Ramos (cell line): ENCODE measurements around the gene UBAC2.

ENCODE experiments used
- in situ Hi-C: fragments of 300-500 bp; cut with MboI; formaldehyde crosslinking; loops from one replicate; pipeline ENCODE4 v1.14.3; 2022; ENCODE audit warnings: low sequenced_read_pairs; ENCODE audit not compliant: unreplicated experiment

The UBAC2 gene

DNA sequence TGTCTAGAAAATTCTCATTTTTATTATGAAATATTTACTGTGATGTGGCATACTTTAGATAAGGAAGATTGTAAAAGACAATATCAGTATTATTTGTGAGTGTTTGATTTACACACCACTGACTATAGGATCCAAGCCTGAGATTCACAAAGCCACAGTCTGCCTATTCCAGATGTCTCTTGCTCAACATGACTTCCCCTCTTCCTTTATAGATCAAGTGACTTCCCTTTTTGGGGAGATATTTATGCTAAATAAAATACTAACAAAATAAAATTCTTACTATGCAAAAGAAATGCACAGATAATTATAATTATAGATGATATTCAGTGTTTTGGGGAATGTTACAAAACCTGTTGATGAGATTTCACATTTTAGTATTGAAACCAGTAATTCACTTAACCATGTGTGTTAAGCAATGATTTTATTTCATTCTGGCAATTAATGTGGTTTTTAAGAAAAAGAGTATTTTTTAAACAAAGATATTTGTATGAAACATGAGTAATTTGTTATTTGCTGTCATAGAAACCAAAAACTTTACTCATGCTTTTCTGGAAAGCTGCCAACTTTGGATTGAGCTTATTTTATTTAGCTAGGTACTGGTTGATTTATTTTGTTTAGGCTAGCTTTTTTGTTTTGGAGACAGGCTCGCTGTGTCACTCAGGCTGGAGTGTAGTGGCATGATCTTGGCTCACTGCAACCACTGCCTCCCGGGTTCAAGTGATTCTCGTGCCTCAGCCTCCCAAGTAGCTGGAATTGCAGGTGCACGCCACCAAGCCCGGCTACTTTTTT lies 120.2 kb downstream of the UBAC2 start:
- in situ Hi-C loops = no loop called here

DNA sequence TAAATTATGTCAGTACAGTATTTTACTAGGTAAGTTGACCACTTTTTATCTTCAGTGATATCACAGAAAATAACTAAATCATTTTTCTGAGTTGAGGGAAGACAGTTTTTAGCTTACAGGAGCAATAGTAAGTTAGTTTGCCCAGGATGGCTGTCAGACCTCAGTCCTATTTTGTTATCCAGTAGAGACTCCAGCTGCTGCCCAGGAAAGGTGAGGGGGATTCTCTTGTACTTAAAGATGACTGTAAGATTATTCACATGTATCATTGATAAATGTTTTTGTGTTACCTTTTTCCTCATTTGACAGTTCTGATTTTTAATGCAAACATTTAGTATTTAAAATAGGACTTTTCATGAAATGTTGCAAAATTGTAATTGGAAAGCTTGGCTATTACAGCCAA lies 121.1 kb downstream of the UBAC2 start:
- in situ Hi-C loops = no loop called here

DNA sequence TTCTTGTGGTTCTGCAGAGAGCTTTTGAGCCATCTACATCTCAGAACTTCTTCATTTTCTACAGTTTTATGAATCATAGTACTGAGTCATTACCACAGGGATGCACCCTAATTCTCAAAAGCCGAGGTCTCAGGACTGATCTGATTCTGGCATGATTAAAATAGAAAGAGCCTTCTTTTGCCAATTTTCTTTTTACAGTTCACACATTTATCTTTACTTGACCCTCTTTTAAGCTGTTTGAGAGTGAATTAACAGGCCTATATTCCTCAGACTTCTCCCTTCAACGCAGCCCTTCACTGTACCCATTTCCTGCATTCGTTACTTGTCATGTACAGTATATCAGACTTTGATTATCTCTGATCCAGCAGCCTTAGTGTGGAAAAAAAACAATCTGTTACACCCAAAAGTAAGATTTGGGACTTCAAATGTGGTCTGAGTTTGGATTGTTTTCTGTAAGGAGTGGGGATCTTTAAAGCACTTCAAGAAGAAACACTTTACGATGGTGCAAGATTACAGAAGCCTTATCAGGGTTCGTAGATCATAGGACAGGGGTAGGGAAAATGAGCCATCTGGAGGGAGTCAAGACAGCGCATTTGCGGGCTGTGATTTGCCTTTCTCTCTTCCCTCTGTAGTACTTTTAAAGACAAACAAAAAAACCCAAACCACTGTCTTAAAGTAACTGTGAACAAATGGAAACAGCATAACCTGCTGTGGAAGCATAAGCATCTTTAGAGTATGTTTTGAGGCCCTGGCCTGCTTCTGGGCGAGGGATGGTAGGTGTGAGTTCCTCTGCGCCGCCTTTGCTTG lies 121.8 kb downstream of the UBAC2 start:
- in situ Hi-C loops = no loop called here

DNA sequence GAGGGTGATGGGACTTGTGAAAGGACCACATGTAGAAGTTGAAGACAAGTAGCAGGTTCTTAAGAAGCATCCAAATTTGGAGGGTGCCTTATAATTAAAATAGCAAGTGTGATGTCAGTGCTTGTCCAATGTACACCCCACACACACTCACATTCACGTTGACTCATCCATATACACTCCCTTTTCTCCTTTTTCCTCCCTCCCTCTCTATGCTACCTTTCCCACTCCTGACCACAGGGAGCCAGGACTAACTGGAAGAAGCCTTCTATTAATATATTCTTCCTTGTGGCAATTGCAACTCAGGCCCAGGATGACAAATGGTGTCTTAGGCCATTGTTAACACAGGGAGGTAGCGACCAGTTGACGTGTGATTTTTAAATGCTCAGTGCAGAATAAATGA lies 122.8 kb downstream of the UBAC2 start:
- in situ Hi-C loops = no loop called here

DNA sequence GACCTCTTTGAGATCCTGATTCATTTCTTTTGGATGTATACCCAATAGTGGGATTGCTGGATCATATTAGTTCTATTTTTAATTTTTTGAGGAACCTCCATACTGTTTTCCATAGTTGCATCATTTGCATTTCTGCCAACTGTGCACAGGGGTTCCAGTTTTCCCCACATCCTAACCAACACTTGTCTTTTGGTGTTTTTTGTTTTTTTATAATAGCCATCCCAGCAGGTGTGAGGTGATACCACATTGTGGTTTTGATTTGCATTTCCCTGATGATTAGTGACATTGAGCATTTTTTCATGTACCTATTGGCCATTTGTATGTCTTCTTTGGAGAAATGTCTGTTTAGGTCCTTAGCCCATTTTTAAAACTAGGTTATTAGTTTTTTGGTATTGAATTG lies 125.4 kb downstream of the UBAC2 start:
- in situ Hi-C loops = no loop called here

DNA sequence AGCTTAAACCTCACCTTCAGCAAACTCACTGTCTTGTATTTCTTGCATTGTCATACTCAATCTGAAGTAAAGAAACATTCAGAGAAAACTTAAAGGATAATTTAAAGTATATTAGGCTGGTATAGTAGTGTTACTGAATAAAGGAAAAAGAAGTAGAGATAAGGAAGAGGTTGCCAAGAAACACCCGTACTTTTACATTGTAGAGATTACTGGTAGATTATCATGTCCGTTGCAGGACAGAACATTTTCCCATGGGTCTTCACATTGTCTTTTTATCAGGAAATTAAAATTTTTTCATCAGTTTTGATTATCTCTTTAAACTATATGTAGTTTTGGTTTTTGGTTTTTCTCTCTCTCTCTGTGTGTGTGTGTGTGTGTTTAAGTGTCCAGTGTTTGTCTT lies 126.5 kb downstream of the UBAC2 start:
- in situ Hi-C loops = no loop called here

DNA sequence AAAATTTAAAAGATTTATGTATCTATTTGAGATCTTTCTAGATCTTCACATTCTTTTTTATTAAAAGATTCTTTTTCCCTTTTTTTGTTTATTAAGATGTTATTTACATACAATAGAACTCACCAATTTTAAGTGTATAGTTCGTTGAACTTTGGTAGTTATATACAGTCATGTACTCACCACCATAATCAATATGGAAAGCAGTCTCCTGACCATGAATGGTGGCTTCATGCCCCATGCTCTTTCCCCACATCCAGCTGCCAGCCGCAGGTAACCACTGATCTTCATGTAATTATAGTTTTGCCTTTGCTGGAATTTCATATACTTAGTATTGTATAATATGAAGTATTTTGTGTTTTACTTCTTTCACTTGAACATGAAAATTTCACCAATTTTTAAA lies 127.1 kb downstream of the UBAC2 start:
- in situ Hi-C loops = no loop called here

DNA sequence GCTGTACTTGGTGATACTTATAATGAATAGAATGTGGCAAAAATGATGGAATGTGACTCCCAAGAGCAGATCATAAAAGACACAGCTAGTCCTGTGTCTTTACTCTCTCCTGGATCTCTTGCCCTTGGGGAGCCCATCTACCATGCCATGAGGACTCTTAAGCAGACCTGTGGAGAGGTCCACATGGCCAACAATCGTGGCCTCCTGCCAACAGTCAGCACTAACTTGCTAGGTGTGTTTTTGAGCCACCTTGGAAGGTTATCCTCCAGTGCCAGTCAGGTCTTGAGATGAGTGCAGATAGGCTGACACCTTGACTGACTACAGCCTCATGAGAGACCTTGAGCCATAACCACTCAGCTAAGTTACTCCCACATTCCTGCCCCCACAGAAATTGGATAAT lies 128.8 kb downstream of the UBAC2 start:
- in situ Hi-C loops = no loop called here

DNA sequence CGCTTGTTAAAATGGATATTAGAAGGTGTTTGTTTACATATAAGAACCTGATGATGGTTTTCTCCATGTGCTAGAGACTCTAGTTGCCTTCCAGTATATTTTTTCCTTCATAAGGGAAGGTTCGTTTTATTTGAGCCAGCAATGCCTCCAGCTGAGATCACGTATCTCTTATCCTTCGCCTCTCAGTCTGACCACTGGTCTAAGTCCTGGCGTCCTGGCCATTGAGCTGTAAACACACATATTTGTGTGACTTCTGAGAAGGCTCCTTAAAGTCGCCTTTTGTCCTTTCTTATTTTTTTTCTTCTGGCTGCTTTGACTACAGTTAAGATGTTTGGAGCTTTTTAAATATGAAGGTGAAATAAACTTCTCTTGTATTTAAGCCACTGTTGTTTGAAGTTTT lies 130.3 kb downstream of the UBAC2 start:
- in situ Hi-C loops = no loop called here

DNA sequence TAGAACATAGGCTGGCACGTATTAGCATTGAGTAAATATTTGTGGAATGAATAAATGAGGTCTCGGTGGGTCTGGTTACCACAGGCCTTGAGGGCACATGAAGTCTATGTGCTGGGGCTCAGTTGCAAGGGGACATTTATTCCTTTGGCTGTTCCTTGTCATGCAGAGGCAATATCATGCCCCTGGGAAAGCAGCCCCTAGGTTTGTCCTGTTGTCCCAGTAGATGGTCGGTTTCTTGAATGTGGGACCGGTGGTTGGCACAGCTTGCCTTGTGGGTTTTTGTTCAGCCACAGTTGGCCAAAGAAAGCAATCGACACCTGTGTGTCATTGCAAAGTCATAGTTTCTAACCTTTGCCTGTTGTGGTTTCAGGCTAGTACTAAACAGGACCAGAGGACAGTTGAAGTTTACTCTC lies 131.2 kb downstream of the UBAC2 start:
- in situ Hi-C loops = no loop called here

DNA sequence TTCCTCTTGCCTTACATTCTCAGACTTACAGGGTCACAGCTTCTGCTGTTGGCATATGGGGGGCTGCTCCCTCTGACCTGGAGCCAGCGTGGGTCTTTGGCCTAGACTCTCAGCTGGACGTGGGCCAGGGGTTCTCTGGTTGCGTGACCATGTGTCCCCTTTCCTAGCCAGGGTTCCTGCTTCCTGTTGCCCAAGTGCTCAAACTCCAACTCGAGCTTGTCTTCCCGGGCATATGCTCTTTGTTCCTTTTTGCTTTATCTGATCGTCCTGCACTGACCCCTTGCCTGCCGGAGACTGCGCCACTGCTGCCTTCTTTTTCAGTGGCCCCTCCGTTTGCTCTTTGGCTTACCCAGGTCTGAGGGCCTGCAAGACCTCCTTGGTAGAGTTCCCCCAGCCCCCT lies 131.8 kb downstream of the UBAC2 start:
- in situ Hi-C loops = no loop called here

DNA sequence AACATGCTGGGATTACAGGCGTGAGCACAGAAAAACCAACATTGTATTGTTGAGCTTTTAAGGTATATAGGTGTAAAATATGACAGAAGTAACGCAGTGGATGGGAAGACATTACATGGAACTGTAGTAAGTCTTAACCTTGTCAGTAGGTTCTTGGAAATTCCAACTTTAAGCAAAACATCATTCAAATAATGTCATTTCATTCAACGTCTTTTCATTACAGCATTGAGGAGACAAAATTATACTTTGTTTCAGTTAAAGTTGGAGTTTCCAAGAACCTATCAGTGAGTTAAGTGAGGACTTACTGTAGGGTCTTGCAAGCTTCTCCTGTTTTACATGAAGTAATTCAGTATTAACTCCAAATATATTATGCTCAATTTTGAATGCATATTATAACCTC lies 133.6 kb downstream of the UBAC2 start:
- in situ Hi-C loops = no loop called here

DNA sequence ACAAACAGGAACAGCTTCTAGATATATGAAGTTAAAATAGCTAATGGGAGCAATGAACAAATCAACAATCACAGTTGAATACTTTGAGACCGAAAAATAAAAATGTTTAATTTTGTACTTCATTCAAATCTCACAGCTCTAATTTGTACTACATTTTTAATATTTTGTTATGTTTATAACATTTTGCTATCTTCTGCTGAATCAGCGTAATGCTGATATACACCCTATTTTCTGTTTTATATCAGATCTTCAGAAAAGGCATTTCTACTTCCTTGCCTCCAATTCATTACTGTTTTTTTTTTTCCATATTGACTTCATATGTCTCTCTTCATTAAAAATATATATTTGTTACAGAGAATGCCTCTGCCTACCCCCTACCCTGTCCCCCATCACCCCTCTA lies 134.4 kb downstream of the UBAC2 start:
- in situ Hi-C loops = no loop called here

DNA sequence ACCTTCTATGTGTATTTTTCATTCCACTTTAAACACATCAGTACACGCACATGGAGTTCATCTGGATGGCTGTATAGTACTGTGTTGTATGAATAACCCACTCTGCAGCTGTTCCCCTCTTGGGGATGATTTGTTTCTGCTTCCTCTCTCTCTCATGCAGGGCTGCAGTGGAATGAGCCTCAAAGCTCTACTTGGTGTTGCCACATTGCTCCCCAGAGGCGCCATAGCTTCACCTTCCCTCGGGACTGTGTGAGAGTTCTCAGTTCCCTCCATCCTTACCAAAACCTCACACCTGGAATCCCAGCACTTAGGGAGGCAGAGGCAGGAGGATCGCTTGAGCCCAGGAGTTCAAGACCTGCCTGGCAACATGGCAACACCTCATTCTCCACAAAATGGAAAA lies 134.9 kb downstream of the UBAC2 start:
- in situ Hi-C loops = no loop called here

DNA sequence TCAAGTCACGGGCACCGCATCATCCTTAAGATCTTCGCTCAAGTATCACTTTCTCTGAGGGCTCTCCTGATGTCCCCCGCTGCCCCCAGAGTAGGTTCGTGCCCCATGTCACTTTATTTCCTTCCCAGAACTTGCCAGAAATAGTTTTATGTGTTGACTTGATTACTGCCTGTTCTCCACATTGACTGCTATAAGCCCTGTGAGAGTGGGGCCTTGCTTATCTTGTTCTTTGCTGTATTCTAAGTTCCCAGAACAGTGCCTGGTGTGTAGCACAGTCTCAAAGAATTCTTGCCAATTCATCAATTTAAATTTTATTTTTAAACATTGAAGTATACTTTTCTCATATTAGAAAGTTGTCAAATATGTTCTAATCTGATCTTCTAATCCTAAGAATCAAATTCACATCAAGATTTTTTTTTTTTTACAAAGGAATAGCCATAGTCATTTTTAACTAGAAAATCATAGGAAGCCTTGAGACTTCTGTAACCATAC lies 138.6 kb downstream of the UBAC2 start:
- in situ Hi-C loops = no loop called here

DNA sequence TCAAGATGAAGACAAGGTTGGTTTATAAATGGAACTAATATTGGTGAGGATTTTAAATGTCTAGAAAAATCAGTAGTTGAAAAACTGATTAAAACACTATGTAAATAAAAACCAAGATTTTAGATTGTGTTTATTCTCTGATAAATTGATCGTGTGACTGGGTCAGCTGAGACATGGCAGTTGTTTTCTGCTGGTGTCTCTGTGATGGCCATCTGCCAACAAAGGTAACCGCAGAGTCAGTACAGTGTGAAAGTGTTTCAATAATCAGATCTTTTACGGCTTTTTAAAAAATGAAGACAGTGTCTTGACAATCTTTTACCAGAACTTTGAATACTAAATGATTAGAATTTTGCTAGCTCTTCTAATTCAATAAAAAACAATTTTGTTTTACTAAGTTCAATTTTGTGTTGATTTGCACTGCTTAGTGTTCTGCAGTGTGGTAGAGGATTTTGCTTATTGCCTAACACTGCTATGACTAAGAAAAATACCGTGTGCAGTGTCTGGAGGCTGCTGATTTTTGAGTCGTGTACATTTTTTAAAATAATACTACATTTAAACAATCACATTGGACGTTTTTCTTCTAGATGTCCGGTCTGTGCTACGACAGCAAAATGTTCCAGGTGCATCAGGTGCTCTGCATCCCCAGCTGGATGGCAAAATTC lies 139.2 kb downstream of the UBAC2 start:
- in situ Hi-C loops = no loop called here

DNA sequence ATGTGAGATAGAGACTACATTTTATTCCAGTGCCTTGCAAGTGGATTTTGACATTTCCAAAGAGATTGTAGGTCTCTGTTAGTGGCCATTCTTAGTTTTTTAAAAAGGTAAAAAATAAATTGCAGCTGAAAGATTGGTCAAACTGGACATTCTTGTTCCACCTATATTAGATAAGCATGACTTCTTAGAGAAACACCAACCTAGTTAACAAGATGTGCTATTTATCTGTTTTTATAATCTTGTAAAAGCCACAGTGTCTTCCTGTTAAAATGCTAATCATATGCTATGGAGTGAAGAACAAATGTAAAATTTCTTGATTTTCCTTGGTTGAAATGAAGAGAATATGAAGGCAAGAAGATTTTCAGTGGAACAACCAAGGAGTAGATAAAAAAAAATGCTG lies 140.0 kb downstream of the UBAC2 start:
- in situ Hi-C loops = no loop called here

DNA sequence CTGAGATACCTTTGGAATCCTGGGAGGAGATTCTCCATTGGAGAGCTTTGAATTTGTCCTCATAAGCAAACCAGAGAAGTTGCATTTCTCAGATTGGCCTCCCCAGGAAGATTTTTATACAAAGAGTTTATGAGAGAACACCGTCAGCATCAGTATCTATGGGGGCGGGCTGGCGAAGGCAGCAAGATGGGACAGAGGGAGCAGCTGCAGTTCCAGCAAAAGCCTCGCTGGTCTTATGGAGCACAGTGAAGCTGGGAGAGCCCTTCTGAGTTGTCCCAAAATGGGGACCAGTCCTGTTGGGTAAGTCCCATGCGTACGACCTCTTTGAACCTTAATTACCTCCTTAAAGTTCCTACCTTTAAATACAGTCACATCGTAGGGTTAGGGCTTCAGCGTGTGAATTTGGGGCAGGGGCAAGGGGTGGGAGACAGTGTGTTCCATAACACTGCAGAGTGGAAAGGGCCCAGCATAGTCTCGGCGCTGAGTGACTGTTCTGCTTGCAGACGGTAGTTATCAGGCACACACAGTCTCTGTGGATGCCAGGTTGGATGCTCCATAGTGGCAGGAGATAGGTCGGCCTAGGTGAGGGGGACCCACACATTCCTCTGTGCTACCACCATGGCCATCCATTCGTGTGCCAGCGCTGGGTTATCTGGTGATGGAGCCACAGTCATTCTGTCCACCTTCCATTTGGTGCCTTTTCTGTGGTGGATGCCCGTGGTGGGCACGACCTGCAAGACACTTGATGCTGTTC lies 141.5 kb downstream of the UBAC2 start:
- in situ Hi-C loops = no loop called here

DNA sequence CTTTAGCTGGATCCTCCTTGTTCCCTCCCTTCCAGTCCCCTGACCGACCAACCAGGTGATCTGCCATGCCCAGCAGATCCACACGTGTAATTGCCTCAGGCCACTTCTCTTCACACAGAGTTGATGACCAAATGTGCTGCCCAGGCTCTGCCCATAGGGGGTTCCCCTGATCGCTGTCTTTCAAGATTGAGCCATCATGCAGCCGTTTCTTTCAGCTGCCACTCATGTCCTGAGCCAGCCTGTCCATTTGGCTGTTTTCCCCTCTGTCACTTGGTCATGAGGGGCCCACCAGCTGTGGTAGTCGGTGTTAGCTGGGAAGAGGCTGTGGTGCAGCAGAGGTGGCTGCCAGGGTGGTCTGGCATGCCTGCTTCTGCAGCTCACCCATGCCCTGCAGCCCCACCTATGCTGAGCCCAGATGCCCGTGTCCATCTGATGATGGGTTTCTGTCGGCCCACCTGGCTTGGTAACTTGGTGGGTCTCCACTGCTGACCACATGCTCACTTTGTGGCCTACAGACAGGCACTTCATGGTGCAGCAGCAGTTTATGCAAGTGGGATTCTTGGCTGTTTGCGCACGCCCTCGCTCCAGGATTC lies 142.2 kb downstream of the UBAC2 start:
- in situ Hi-C loops = no loop called here

DNA sequence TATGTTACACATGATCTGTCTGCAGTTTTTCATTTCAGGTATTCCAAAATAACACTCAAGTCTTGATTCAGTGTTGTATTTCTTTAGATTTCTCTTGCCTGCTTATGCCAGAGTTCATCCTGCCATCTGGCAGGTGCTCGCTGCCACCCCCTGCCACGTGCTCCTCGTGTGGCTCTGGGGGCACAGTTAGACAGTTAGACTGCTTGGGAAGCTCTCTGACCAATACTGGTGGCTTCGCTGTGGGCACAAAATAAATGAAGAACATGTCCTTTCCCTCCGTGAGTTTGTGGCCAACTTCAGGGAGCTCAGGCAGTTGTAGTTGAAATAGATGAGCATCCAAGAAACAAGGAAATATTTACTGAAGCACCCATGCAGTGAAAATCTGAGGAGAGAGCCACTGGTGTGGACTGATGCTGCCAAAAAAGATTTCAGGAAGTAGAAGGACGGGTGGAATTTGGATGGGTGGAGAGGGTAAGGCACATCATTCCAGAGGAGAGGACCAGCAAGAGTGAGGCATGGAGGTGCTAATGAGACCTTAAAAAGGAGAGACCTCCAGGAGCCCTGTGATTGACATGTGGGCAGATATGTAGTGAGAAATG lies 144.1 kb downstream of the UBAC2 start:
- in situ Hi-C loops = no loop called here
